ENCODE data around the gene CAMTA1. TPM values are rescaled to one million over a fixed set of nuclear protein-coding genes. Genes with fewer than 3 reads are reported as not detected.

The CAMTA1 gene
- total RNA-seq, 2 donors from 2014 or later, result 105 to 113 TPM

GRCh38 chr1:7777591-7777990, 992.3 kb downstream of the CAMTA1 start:
- TF ChIP-seq, protein P1, sequence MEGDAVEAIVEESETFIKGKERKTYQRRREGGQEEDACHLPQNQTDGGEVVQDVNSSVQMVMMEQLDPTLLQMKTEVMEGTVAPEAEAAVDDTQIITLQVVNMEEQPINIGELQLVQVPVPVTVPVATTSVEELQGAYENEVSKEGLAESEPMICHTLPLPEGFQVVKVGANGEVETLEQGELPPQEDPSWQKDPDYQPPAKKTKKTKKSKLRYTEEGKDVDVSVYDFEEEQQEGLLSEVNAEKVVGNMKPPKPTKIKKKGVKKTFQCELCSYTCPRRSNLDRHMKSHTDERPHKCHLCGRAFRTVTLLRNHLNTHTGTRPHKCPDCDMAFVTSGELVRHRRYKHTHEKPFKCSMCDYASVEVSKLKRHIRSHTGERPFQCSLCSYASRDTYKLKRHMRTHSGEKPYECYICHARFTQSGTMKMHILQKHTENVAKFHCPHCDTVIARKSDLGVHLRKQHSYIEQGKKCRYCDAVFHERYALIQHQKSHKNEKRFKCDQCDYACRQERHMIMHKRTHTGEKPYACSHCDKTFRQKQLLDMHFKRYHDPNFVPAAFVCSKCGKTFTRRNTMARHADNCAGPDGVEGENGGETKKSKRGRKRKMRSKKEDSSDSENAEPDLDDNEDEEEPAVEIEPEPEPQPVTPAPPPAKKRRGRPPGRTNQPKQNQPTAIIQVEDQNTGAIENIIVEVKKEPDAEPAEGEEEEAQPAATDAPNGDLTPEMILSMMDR (IDR thresholded peaks at IDR 0.05), result no peak
- Histone ChIP-seq H3K27ac (no peak overlapping the region), H3K4me3 (no peak overlapping the region), H3K36me3 (peaks cover 25% of the 10 kb centered on the region), H3K4me1 (ENCODE audit: control insufficient read depth in 1 of 2, low read depth in 2 of 2) (peaks cover 4 to 16% of the 10 kb centered on the region in 2 donors), H3K9me3 (no peaks in the 10 kb centered on the region), H3K27me3 (replicated peaks; ENCODE audit: insufficient read depth) (no peaks in the 10 kb centered on the region)
- DNase-seq (ENCODE audit: low spot score) (no peak), ATAC-seq (ENCODE audit: insufficient number of reproducible peaks, low FRiP score, low read depth) (no peak)

GRCh38 chr1:7778133-7778628, 992.9 kb downstream of the CAMTA1 start:
- H3K27me3 ChIP-seq (replicated peaks; ENCODE audit: insufficient read depth), result no peaks in the 10 kb centered on the region
- no peak for DNase-seq (ENCODE audit: low spot score)
- peaks cover 25% of the 10 kb centered on the region for H3K36me3 ChIP-seq
- H3K27ac ChIP-seq, result no peak overlapping the region
- no peak for ATAC-seq (ENCODE audit: insufficient number of reproducible peaks, low FRiP score, low read depth)
- TF ChIP-seq, protein P1 (IDR thresholded peaks at IDR 0.05), result no peak
- peaks cover 0 to 16% of the 10 kb centered on the region in 2 donors for H3K4me1 ChIP-seq (ENCODE audit: control insufficient read depth in 1 of 2, low read depth in 2 of 2)
- H3K9me3 ChIP-seq, result no peaks in the 10 kb centered on the region
- H3K4me3 ChIP-seq, result no peak overlapping the region

- Histone ChIP-seq H3K36me3 (peaks cover 25% of the 10 kb centered on the region), H3K4me1 (ENCODE audit: control insufficient read depth in 1 of 2, low read depth in 2 of 2) (peaks cover 0 to 24% of the 10 kb centered on the region in 2 donors), H3K27ac (no peak overlapping the region), H3K9me3 (no peaks in the 10 kb centered on the region), H3K27me3 (replicated peaks; ENCODE audit: insufficient read depth) (no peaks in the 10 kb centered on the region), H3K4me3 (no peak overlapping the region)
- TF ChIP-seq, protein P1 (IDR thresholded peaks at IDR 0.05), result no peak
- ATAC-seq (ENCODE audit: insufficient number of reproducible peaks, low FRiP score, low read depth) (no peak), DNase-seq (ENCODE audit: low spot score) (no peak)
Observed at GRCh38 chr1:7780976-7781375, 995.7 kb downstream of the CAMTA1 start.

- Histone ChIP-seq H3K4me1 (ENCODE audit: control insufficient read depth in 1 of 2, low read depth in 2 of 2) (peaks cover 0 to 29% of the 10 kb centered on the region in 2 donors), H3K9me3 (no peaks in the 10 kb centered on the region), H3K36me3 (peaks cover 25% of the 10 kb centered on the region), H3K27me3 (replicated peaks; ENCODE audit: insufficient read depth) (no peaks in the 10 kb centered on the region), H3K27ac (no peak overlapping the region), H3K4me3 (no peak overlapping the region)
- TF ChIP-seq, protein P1 (IDR thresholded peaks at IDR 0.05), result no peak
- ATAC-seq (ENCODE audit: insufficient number of reproducible peaks, low FRiP score, low read depth) (no peak), DNase-seq (ENCODE audit: low spot score) (no peak)
Observed at GRCh38 chr1:7781501-7781900, 996.2 kb downstream of the CAMTA1 start.

GRCh38 chr1:7781923-7782495, 996.8 kb downstream of the CAMTA1 start:
- Histone ChIP-seq H3K36me3 (peaks cover 23% of the 10 kb centered on the region), H3K27ac (no peak overlapping the region), H3K27me3 (replicated peaks; ENCODE audit: insufficient read depth) (no peaks in the 10 kb centered on the region), H3K4me1 (ENCODE audit: control insufficient read depth in 1 of 2, low read depth in 2 of 2) (peaks cover 0 to 34% of the 10 kb centered on the region in 2 donors), H3K4me3 (no peak overlapping the region), H3K9me3 (no peaks in the 10 kb centered on the region)
- TF ChIP-seq, protein P1 (IDR thresholded peaks at IDR 0.05), result no peak
- ATAC-seq (ENCODE audit: insufficient number of reproducible peaks, low FRiP score, low read depth) (no peak), DNase-seq (ENCODE audit: low spot score) (no peak)
